Endothelial cell of umbilical vein (primary cell): ENCODE results near the gene CPA4. TPM values are rescaled to one million over a fixed set of nuclear protein-coding genes. Genes with fewer than 3 reads are reported as not detected.

Experiments
- BruUV-seq: library from RNA; stranded (reverse); fragments of 400-500 nt; replicated peaks from 2 replicates; lab custom pipeline; 2021; lab: Mats Ljungman, UMichigan
- CTCF ChIA-PET: fragments of 300-600, 350-600 bp; sonication (Branson Sonifier 250); formaldehyde crosslinking; loops from one replicate; lab custom pipeline; 2021; ENCODE audit warnings: antibody characterized with exemption, inconsistent platforms; lab: Charles Lee
- POLR2A ChIA-PET: fragments of 300-600, 350-600 bp; sonication (Branson Sonifier 250); formaldehyde crosslinking; loops from one replicate; lab custom pipeline; 2021; ENCODE audit warnings: antibody characterized with exemption, inconsistent platforms; lab: Charles Lee
- DNase-seq: peaks from one replicate; pipeline ENCODE4 v3.0.0-alpha.2; 2011; ENCODE audit warnings: low read depth, low spot score
- FAIRE-seq: peaks from 2 replicates; lab custom pipeline; 2011; peaks lifted over from hg19 to GRCh38; lab: Jason Lieb, UNC
- H2AFZ ChIP-seq: 2 replicates; pipeline ENCODE4 v1.6.0; 2012; ENCODE audit warnings: low read depth, low read length, control low read depth, inconsistent platforms
- H3K27ac ChIP-seq: 2 replicates; pipeline ENCODE4 v1.5.1; 2011; ENCODE audit warnings: low read depth, mild to moderate bottlenecking, control low read depth, low read length, moderate library complexity; ENCODE audit not compliant: insufficient read depth
- H3K27me3 ChIP-seq, 2 experiments: 2 replicates each; pipeline versions ENCODE4 v1.6.0 to v1.6.1; 2011; ENCODE audit warnings: low read length in 2 of 2, mixed read lengths in 1 of 2; ENCODE audit not compliant: control insufficient read depth in 2 of 2, insufficient read depth in 2 of 2
- H3K36me3 ChIP-seq, 2 experiments: 2 replicates in 1 of 2; 3 replicates in 1 of 2; pipeline ENCODE4 v1.5.1; 2011; ENCODE audit warnings: low read length in 2 of 2, mild to moderate bottlenecking in 1 of 2, moderate library complexity in 1 of 2; ENCODE audit not compliant: control insufficient read depth in 2 of 2, insufficient read depth in 2 of 2; ENCODE audit errors: extremely low read depth in 1 of 2
- H3K4me1 ChIP-seq: 3 replicates; pipeline ENCODE4 v1.5.1; 2011; ENCODE audit warnings: mild to moderate bottlenecking, low read length; ENCODE audit not compliant: control insufficient read depth, insufficient read depth; ENCODE audit errors: extremely low read depth
- H3K4me2 ChIP-seq: 2 replicates; pipeline ENCODE4 v1.6.1; 2011; ENCODE audit warnings: low read length, control low read depth, mixed read lengths; ENCODE audit not compliant: insufficient read depth
- H3K4me3 ChIP-seq, 3 experiments: fragments of 200-600 bp in 1 of 3; sonication (generic), shearing (Covaris generic) in 1 of 3; replicated peaks in 1 of 3; 2 replicates each; pipeline ENCODE4 v1.5.1; 2011 to 2016; ENCODE audit warnings: control low read depth in 3 of 3, low read length in 3 of 3, mild to moderate bottlenecking in 2 of 3, inconsistent platforms in 1 of 3, low read depth in 1 of 3, moderate library complexity in 1 of 3; ENCODE audit not compliant: insufficient read depth in 1 of 3
- H3K79me2 ChIP-seq: 2 replicates; pipeline ENCODE4 v1.6.0; 2012; ENCODE audit warnings: low read length, inconsistent platforms; ENCODE audit not compliant: control insufficient read depth, insufficient read depth
- H3K9ac ChIP-seq: replicated peaks from 2 replicates; pipeline ENCODE3; 2011; ENCODE audit warnings: low read length, control low read depth; ENCODE audit not compliant: insufficient read depth; ENCODE audit errors: extremely low read depth
- H3K9me1 ChIP-seq: replicated peaks from 3 replicates; pipeline ENCODE4 v1.6.0; 2011; ENCODE audit warnings: mild to moderate bottlenecking, low read length; ENCODE audit not compliant: control insufficient read depth, insufficient read depth; ENCODE audit errors: extremely low read depth
- H3K9me3 ChIP-seq: replicated peaks from 2 replicates; pipeline ENCODE4 v1.5.1; 2012; ENCODE audit warnings: low read length, inconsistent platforms; ENCODE audit not compliant: control insufficient read depth, insufficient read depth
- H4K20me1 ChIP-seq: replicated peaks from 2 replicates; pipeline ENCODE3; 2011; ENCODE audit warnings: mild to moderate bottlenecking, low read length; ENCODE audit not compliant: control insufficient read depth, insufficient read depth; ENCODE audit errors: extremely low read depth
- EZH2 ChIP-seq: IDR thresholded peaks from 2 replicates; pipeline ENCODE4 v1.6.1; 2012; ENCODE audit warnings: borderline replicate concordance, low read depth, mild to moderate bottlenecking, moderate library complexity, low read length, inconsistent platforms; ENCODE audit not compliant: severe bottlenecking
- FOS ChIP-seq: IDR thresholded peaks from 2 replicates; pipeline ENCODE4 v1.6.1; 2011; ENCODE audit warnings: mild to moderate bottlenecking, low read length, moderate library complexity, borderline replicate concordance; ENCODE audit not compliant: insufficient read depth
- GATA2 ChIP-seq: IDR thresholded peaks from 2 replicates; pipeline ENCODE4 v1.7.0; 2011; ENCODE audit warnings: low read depth, mild to moderate bottlenecking, moderate library complexity, mixed read lengths, low read length; ENCODE audit not compliant: insufficient read length, insufficient read depth
- JUN ChIP-seq: IDR thresholded peaks from 2 replicates; pipeline ENCODE4 v1.6.1; 2011; ENCODE audit warnings: borderline replicate concordance, low read depth; ENCODE audit not compliant: insufficient read length, insufficient read depth
- MYC ChIP-seq: IDR thresholded peaks from one replicate; pipeline ENCODE4 v1.6.1; 2011; ENCODE audit warnings: mild to moderate bottlenecking, low read depth, low read length
- POLR2A ChIP-seq: IDR thresholded peaks from 2 replicates; pipeline ENCODE4 v1.6.1; 2012; ENCODE audit warnings: low read depth, mild to moderate bottlenecking, control low read depth, low read length
- POLR2AphosphoS5 ChIP-seq: IDR thresholded peaks from 2 replicates; pipeline ENCODE4 v1.6.1; 2012; ENCODE audit warnings: low read depth, mild to moderate bottlenecking, control low read depth, low read length, moderate library complexity; ENCODE audit not compliant: insufficient read depth
- dilution Hi-C: fragments of 300-500 bp; cut with MboI; formaldehyde crosslinking; loops from one replicate; pipeline ENCODE4 v1.15.0; 2019; ENCODE audit warnings: low sequenced_read_pairs; ENCODE audit not compliant: extremely low pct_ligation_motif_present
- intact Hi-C: fragments of 100-400 bp; cut with micrococcal nuclease; formaldehyde crosslinking; loops from one replicate; pipeline ENCODE4 v1.10.0; 2022
- polyA plus RNA-seq, 4 experiments: library from polyadenylated mRNA; depleted of rRNA in 3 of 4; stranded (reverse) in 3 of 4; unstranded in 1 of 4; fragments of >200 nt; gene quantifications; 2 replicates each; pipeline versions ENCODE4 v1.2.1 to v1.2.3, GENCODE V29; 2011 to 2012; ENCODE audit warnings: missing spikeins in 1 of 4
- total RNA-seq: library from RNA; stranded (reverse); gene quantifications from 2 replicates; pipeline ENCODE4 v1.2.3, GENCODE V29; 2021
- TF ChIP-seq, protein P1 (sequence below): IDR thresholded peaks from 2 replicates; pipeline ENCODE4 v1.6.1; 2011; ENCODE audit not compliant: insufficient read depth, insufficient read length
- TF ChIP-seq, protein P2 (sequence below), 2 donors: IDR thresholded peaks; 1 replicate in 1 of 2; 2 replicates in 1 of 2; pipeline ENCODE4 v1.5.1; 2011; ENCODE audit warnings: low read length in 2 of 2, mild to moderate bottlenecking in 2 of 2, moderate library complexity in 2 of 2, control low read depth in 1 of 2, inconsistent platforms in 1 of 2, low read depth in 1 of 2; ENCODE audit not compliant: insufficient read depth in 1 of 2; ENCODE audit errors: extremely low read depth in 1 of 2

Gene CPA4
- total and polyA plus RNA-seq, 2 donors (not counting 3 experiments of a cell fraction or from before 2014, with no cell fraction given) = 0.36 TPM; not detected in 1

DNA sequence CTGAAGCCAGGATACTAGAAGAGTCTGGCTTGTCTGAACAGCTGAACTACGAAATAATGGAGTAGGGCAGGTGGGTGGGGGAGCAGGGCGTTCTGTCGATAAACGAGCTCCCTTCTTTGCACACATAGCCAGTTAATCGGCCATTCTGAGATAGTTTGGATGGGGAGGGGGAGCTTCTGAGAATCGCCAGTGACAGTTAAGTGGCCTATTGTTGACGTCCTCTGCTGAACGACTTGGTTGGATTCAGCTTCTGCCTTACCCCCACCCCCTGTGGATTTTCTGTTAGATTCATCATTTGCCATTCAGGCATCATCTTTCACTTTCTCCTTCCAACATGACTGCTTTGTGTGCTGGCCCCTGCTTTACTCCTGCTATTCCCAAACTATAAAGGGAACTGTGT, 52.2 kb downstream of the CPA4 start:
- ChIA-PET CTCF (interaction anchor here (1.6 kb wide), 1 partner anchor 15 kb away, joined by 4 read pairs; no protein-coding TSS in a partner anchor), POLR2A (no interaction called here)
- Histone ChIP-seq H3K27ac (no peak overlapping the region), H3K79me2 (no peaks in the 10 kb centered on the region), H3K36me3 (no peaks in the 10 kb centered on the region), H3K9ac (no peak overlapping the region), H3K9me1 (no peaks in the 10 kb centered on the region), H3K4me3 (no peak overlapping the region), H3K4me2 (no peak overlapping the region), H3K9me3 (no peaks in the 10 kb centered on the region), H3K4me1 (no peaks in the 10 kb centered on the region), H2AFZ (no peak overlapping the region), H4K20me1 (no peaks in the 10 kb centered on the region), H3K27me3 (peaks cover 0 to 5% of the 10 kb centered on the region in 2 experiments)
- no TSS peak for BruUV-seq
- intact Hi-C loops = no loop called here
- TF ChIP-seq POLR2AphosphoS5 = no peak
- dilution Hi-C loops = no loop called here
- no peak for FAIRE-seq
- no peak for DNase-seq

DNA sequence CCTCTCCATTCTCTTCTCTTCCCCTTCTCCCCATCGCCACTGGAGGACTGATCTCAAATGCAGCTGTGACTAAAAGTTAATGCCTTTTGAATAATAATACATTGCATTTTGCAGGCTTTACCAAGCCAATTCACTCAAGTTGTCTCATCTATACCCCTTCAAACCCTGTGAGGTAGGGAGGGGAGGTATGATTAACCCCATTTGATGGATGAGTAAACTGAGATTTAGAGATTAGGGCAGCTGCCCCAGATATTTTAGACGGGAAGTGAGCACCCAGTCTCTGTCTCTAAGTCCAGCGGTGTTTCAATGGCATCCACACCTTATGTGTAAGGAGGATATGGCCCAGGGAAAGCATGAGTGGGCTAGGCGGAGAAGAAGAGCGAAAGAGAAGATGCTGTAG, 52.8 kb downstream of the CPA4 start:
- intact Hi-C loops (no loop called here), dilution Hi-C loops (no loop called here)
- POLR2A ChIA-PET = no interaction called here
- Histone ChIP-seq H3K9me1 (no peaks in the 10 kb centered on the region), H3K79me2 (no peaks in the 10 kb centered on the region), H3K9ac (no peak overlapping the region), H3K27ac (no peak overlapping the region), H3K4me2 (no peak overlapping the region), H3K27me3 (peaks cover 0 to 5% of the 10 kb centered on the region in 2 experiments), H4K20me1 (no peaks in the 10 kb centered on the region), H3K9me3 (no peaks in the 10 kb centered on the region), H3K4me1 (no peaks in the 10 kb centered on the region), H2AFZ (no peak overlapping the region), H3K36me3 (no peaks in the 10 kb centered on the region), H3K4me3 (no peak overlapping the region)
- TF ChIP-seq, protein P1, sequence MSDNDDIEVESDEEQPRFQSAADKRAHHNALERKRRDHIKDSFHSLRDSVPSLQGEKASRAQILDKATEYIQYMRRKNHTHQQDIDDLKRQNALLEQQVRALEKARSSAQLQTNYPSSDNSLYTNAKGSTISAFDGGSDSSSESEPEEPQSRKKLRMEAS = no peak
- TF ChIP-seq, protein P2, sequence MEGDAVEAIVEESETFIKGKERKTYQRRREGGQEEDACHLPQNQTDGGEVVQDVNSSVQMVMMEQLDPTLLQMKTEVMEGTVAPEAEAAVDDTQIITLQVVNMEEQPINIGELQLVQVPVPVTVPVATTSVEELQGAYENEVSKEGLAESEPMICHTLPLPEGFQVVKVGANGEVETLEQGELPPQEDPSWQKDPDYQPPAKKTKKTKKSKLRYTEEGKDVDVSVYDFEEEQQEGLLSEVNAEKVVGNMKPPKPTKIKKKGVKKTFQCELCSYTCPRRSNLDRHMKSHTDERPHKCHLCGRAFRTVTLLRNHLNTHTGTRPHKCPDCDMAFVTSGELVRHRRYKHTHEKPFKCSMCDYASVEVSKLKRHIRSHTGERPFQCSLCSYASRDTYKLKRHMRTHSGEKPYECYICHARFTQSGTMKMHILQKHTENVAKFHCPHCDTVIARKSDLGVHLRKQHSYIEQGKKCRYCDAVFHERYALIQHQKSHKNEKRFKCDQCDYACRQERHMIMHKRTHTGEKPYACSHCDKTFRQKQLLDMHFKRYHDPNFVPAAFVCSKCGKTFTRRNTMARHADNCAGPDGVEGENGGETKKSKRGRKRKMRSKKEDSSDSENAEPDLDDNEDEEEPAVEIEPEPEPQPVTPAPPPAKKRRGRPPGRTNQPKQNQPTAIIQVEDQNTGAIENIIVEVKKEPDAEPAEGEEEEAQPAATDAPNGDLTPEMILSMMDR (IDR thresholded peaks at IDR 0.05; ENCODE audit: extremely low read depth in 1 of 2, insufficient read depth in 1 of 2, low read depth in 1 of 2, low read length in 2 of 2) = no peak
- TF ChIP-seq JUN (no peak), FOS (no peak), POLR2A (no peak), EZH2 (no peak), GATA2 (no peak), MYC (no peak), POLR2AphosphoS5 (no peak)
- BruUV-seq = no TSS peak
- CTCF ChIA-PET = no interaction called here
- no peak for DNase-seq
- no peak for FAIRE-seq
